Activated CD4-positive, alpha-beta T cell treated with anti-CD3 and anti-CD28 coated beads, Interleukin-2, amount 10 ng/mL, durations not matched to agents 7 days and 5 days (primary cell): ENCODE measurements around the gene TRIM52. TPM values are rescaled to one million over a fixed set of nuclear protein-coding genes. Genes with fewer than 3 reads are reported as not detected.
A peak's percentile ranks its signal among the peaks of the same experiment; 100 is the strongest.

ENCODE experiments used
- CTCF ChIA-PET: fragments of 350-600 bp; sonication (Branson Sonifier 250); formaldehyde crosslinking; loops from one replicate; lab custom pipeline; 2021; ENCODE audit warnings: antibody characterized with exemption; lab: Charles Lee
- POLR2A ChIA-PET: fragments of 350-600 bp; sonication (Branson Sonifier 250); formaldehyde crosslinking; loops from one replicate; lab custom pipeline; 2021; ENCODE audit warnings: antibody characterized with exemption; lab: Charles Lee
- DNase-seq: peaks from one replicate; pipeline ENCODE4 v3.0.0-alpha.2; 2020
- H3K27ac Mint-ChIP-seq: one replicate; pipeline ENCODE4 v1.8.0; 2021; ENCODE audit warnings: mild to moderate bottlenecking, moderate library complexity, mixed read lengths
- H3K27me3 Mint-ChIP-seq: one replicate; pipeline ENCODE4 v1.8.0; 2021; ENCODE audit warnings: mixed read lengths
- H3K36me3 Mint-ChIP-seq: one replicate; pipeline ENCODE4 v1.8.0; 2021; ENCODE audit warnings: low read depth, mixed read lengths
- H3K4me1 Mint-ChIP-seq: one replicate; pipeline ENCODE4 v1.8.0; 2021; ENCODE audit warnings: mixed read lengths
- H3K4me3 Mint-ChIP-seq: one replicate; pipeline ENCODE4 v1.8.0; 2021; ENCODE audit warnings: mild to moderate bottlenecking, moderate library complexity, mixed read lengths
- H3K9me3 Mint-ChIP-seq: one replicate; pipeline ENCODE4 v1.8.0; 2021; ENCODE audit warnings: mixed read lengths
- total RNA-seq, 2 experiments: library from RNA; stranded (reverse); gene quantifications; one replicate each; pipeline ENCODE4 v1.2.3, GENCODE V29; 2021

Gene TRIM52
- total RNA-seq, 2 experiments from 2014 or later = 29.6 to 29.9 TPM

DNA sequence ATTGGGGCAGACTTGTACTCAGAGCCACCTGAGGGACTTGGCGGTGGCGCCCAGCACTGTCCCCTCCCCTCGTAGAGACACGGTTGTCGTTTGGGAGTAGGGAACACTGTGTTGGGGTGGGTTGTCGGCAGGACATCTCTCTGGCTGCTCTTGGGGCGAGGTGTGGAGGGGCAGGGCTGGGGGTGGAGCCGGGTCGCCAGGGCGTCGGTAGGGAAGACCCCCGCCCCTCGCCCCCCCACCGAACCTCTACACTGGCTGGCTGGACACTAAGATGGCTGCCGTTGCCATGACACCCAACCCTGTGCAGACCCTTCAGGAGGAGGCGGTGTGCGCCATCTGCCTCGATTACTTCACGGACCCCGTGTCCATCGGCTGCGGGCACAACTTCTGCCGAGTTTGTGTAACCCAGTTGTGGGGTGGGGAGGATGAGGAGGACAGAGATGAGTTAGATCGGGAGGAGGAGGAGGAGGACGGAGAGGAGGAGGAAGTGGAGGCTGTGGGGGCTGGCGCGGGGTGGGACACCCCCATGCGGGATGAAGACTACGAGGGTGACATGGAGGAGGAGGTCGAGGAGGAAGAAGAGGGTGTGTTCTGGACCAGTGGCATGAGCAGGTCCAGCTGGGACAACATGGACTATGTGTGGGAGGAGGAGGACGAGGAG lies 37.1 kb downstream of the TRIM52 start:
- POLR2A ChIA-PET = interaction anchor here (0.7 to 2.1 kb wide), 4 partner anchors 11 to 40 kb away, joined by 3 to 10 read pairs (median 4); partner anchors contain the start of genes RACK1 and TRIM52
- peaks cover 5% of the 10 kb centered on the region for H3K36me3 Mint-ChIP-seq
- peaks cover 64% of the 10 kb centered on the region for H3K4me1 Mint-ChIP-seq
- CTCF ChIA-PET = interaction anchor here (0.6 to 2.6 kb wide), 6 partner anchors 9 to 51 kb away, joined by 3 to 13 read pairs (median 4); partner anchors contain the start of gene RACK1
- H3K27ac Mint-ChIP-seq = peak overlapping the region; percentile 99
- DNase-seq = peak; percentile 61
- no peaks in the 10 kb centered on the region for H3K9me3 Mint-ChIP-seq
- H3K27me3 Mint-ChIP-seq = peaks cover 5% of the 10 kb centered on the region
- H3K4me3 Mint-ChIP-seq = peak overlapping the region; percentile 97

DNA sequence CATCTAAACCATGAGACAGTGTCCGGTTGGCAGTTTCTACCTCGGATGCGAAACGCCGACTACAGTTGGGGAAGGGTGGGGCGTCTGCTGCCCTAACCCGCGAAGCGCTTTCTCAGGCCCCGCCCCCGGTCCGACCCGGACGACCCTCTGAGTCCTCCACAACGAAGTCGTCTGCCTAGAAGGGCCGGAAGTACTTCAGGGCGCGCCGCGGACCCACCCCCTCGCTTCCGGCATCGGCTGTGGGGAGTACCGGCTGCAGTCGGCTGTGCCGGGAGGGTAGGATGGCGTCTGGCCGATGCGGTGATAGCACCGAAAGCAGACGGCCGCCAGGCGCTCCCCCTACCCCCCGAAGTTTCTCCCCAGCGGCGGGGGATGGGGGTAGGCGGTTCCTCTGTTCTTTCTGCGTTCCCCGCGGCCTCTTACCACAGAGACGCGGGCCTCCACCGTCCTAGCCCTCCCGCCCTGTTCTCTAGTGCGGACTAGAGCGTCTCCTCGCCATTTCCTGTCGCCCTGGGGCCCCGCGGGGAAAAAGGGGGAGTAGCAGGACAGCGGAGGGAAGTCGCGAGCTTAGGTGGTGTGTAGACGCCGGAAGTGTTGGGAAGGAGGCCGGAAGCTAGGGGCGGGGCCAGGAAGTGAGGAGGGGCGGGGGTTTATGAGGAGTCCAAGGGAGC lies 37.8 kb downstream of the TRIM52 start, which contains the start of gene TRIM41:
Gene TRIM41, plus strand, starts transcription at position 224 of the 671 bp plus-strand sequence. CDS start 719 bp downstream, outside the sequence.
- H3K4me3 Mint-ChIP-seq = peak within 1 kb of the TSS; percentile 97
- H3K36me3 Mint-ChIP-seq = peaks cover 5% of the 10 kb centered on the region
- peak; percentile 97 for DNase-seq
- H3K9me3 Mint-ChIP-seq = no peaks in the 10 kb centered on the region
- POLR2A ChIA-PET = interaction anchor here (1.0 to 2.1 kb wide), 3 partner anchors 12 to 38 kb away, joined by 3 to 10 read pairs (median 4); partner anchors contain the start of genes RACK1 and TRIM52
- peak within 1 kb of the TSS; percentile 99 for H3K27ac Mint-ChIP-seq
- H3K4me1 Mint-ChIP-seq = peaks cover 67% of the 10 kb centered on the region
- CTCF ChIA-PET = interaction anchor here (0.6 to 2.6 kb wide), 7 partner anchors 8 to 34 kb away, joined by 3 to 13 read pairs (median 4); partner anchors contain the start of gene RACK1
- peaks cover 5% of the 10 kb centered on the region for H3K27me3 Mint-ChIP-seq

DNA sequence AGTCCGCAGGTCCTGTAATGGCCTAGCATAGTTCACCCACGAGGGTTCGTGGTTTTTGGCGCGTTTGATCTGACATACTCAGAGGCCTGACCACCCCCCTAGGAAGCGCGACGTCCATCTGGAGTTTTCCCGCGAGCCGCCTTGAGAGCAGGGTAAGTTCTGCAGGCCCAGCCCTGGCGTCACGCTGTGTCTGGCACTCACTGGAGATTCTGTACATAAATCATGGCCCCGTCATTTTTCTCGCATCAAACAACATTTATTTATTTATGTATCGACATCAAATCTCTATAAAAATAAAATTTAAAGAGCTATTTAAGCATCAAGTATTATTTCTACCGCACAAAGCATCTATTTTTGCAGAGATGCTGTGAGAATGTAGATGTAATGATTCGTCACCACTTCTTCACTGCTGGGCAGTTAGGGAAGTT lies 38.3 kb downstream of the TRIM52 start:
- H3K27me3 Mint-ChIP-seq = peaks cover 5% of the 10 kb centered on the region
- peak overlapping the region; percentile 99 for H3K27ac Mint-ChIP-seq
- peak overlapping the region; percentile 97 for H3K4me3 Mint-ChIP-seq
- H3K36me3 Mint-ChIP-seq = peaks cover 5% of the 10 kb centered on the region
- no peak for DNase-seq
- no peaks in the 10 kb centered on the region for H3K9me3 Mint-ChIP-seq
- ChIA-PET POLR2A (no interaction called here), CTCF (interaction anchor here (1.1 to 2.6 kb wide), 9 partner anchors 9 to 39 kb away, joined by 3 to 13 read pairs (median 6); partner anchors contain the start of gene RACK1)
- H3K4me1 Mint-ChIP-seq = peaks cover 73% of the 10 kb centered on the region

- H3K9me3 Mint-ChIP-seq = no peaks in the 10 kb centered on the region
- peak overlapping the region; percentile 97 for H3K4me3 Mint-ChIP-seq
- H3K36me3 Mint-ChIP-seq = peaks cover 4% of the 10 kb centered on the region
- peaks cover 77% of the 10 kb centered on the region for H3K4me1 Mint-ChIP-seq
- peak; percentile 92 for DNase-seq
- peak overlapping the region; percentile 99 for H3K27ac Mint-ChIP-seq
- CTCF ChIA-PET = interaction anchor here (1.1 to 2.6 kb wide), 10 partner anchors 9 to 54 kb away, joined by 3 to 13 read pairs (median 5); partner anchors contain the start of gene RACK1
- POLR2A ChIA-PET = no interaction called here
- H3K27me3 Mint-ChIP-seq = peaks cover 5% of the 10 kb centered on the region
These were observed 38.9 kb downstream of the TRIM52 start for GRCh38 chr5:181221792-181222629.

DNA sequence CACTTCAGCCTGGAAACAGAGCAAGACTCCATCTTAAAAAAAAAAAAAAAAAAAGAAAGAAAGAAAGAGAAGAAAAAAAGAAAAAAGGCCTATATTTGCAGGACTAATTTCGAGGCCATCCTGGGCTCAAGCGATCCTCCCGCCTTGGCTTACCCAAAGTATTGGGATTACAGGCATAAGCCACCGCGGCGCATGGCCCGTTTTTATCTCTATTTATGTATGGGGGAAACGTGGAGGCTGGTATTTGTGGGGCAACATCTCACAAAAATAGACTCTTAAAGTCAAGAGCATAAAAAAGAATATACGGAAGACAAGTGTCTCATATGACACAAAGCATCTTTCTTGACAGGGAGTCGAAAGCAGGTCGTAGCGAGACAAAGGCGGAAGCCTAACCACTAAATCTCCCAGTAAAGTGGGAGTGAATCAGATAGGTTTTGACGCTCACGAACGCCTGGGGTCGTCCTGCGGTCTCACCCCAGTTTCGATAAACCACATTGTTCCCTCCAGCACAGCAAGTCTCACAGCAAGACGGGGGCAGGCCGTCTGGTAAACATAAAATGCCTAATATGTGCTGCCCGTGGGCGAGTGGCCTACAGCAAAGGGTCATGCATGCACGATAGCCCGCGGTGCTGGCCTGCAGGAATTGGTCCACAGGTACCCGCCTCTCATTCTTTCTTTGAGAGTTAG lies 39.7 kb downstream of the TRIM52 start:
- CTCF ChIA-PET = interaction anchor here (1.0 to 2.6 kb wide), 7 partner anchors 12 to 53 kb away, joined by 3 to 13 read pairs (median 5); no protein-coding TSS in a partner anchor
- peaks cover 3% of the 10 kb centered on the region for H3K36me3 Mint-ChIP-seq
- peak overlapping the region; percentile 97 for H3K4me3 Mint-ChIP-seq
- peak; percentile 55 for DNase-seq
- H3K4me1 Mint-ChIP-seq = peaks cover 78% of the 10 kb centered on the region
- POLR2A ChIA-PET = no interaction called here
- peaks cover 5% of the 10 kb centered on the region for H3K27me3 Mint-ChIP-seq
- H3K9me3 Mint-ChIP-seq = no peaks in the 10 kb centered on the region
- H3K27ac Mint-ChIP-seq = peak overlapping the region; percentile 99

GRCh38 chr5:181220178-181220515 lies 40.8 kb downstream of the TRIM52 start:
- Mint-ChIP-seq H3K4me3 (no peak overlapping the region), H3K36me3 (peaks cover 3% of the 10 kb centered on the region), H3K27me3 (peaks cover 5% of the 10 kb centered on the region), H3K4me1 (peaks cover 72% of the 10 kb centered on the region), H3K9me3 (no peaks in the 10 kb centered on the region), H3K27ac (peak overlapping the region; percentile 11)
- no peak for DNase-seq
- ChIA-PET CTCF (interaction anchor here (1.0 kb wide), 1 partner anchor 13 kb away, joined by 5 read pairs; no protein-coding TSS in a partner anchor), POLR2A (no interaction called here)

GRCh38 chr5:181219262-181220177 lies 41.4 kb downstream of the TRIM52 start:
- Mint-ChIP-seq H3K27me3 (peaks cover 5% of the 10 kb centered on the region), H3K27ac (peak overlapping the region; percentile 19), H3K9me3 (no peaks in the 10 kb centered on the region), H3K36me3 (peaks cover 3% of the 10 kb centered on the region), H3K4me1 (peaks cover 66% of the 10 kb centered on the region), H3K4me3 (peak overlapping the region; percentile 51)
- POLR2A ChIA-PET = no interaction called here
- CTCF ChIA-PET = no interaction called here
- no peak for DNase-seq

DNA sequence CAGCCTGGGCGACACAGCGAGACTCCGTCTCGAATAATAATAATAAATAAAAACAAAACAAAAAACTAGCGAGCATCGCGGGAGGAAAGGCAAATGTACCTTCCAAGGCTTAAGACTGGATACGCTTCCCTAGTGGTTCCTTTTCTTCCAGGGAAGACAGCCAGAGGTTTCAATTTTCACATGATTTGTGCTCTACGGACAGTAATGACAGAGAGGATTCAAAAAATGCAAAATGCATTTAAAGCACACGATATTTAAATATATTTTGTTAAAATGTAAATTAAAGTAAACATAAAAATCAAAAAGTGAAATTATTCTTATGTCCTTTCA lies 42.2 kb downstream of the TRIM52 start:
- H3K9me3 Mint-ChIP-seq = no peaks in the 10 kb centered on the region
- peaks cover 5% of the 10 kb centered on the region for H3K27me3 Mint-ChIP-seq
- no peak for DNase-seq
- peaks cover 59% of the 10 kb centered on the region for H3K4me1 Mint-ChIP-seq
- peak overlapping the region; percentile 95 for H3K27ac Mint-ChIP-seq
- POLR2A ChIA-PET = no interaction called here
- peak overlapping the region; percentile 80 for H3K4me3 Mint-ChIP-seq
- CTCF ChIA-PET = no interaction called here
- H3K36me3 Mint-ChIP-seq = peaks cover 3% of the 10 kb centered on the region

GRCh38 chr5:181217803-181218062 lies 43.2 kb downstream of the TRIM52 start:
- no peaks in the 10 kb centered on the region for H3K9me3 Mint-ChIP-seq
- peak overlapping the region; percentile 80 for H3K4me3 Mint-ChIP-seq
- ChIA-PET CTCF (interaction anchor here (1.0 to 2.2 kb wide), 4 partner anchors 10 to 33 kb away, joined by 3 to 11 read pairs (median 4); partner anchors contain the start of gene TRIM7), POLR2A (no interaction called here)
- peak overlapping the region; percentile 95 for H3K27ac Mint-ChIP-seq
- peaks cover 57% of the 10 kb centered on the region for H3K4me1 Mint-ChIP-seq
- peak; percentile 43 for DNase-seq
- peaks cover 5% of the 10 kb centered on the region for H3K27me3 Mint-ChIP-seq
- H3K36me3 Mint-ChIP-seq = no peaks in the 10 kb centered on the region

GRCh38 chr5:181217111-181217802 lies 43.7 kb downstream of the TRIM52 start:
- peak; percentile 49 for DNase-seq
- Mint-ChIP-seq H3K4me3 (peak overlapping the region; percentile 80), H3K9me3 (no peaks in the 10 kb centered on the region), H3K27me3 (peaks cover 4% of the 10 kb centered on the region), H3K36me3 (no peaks in the 10 kb centered on the region), H3K4me1 (peaks cover 55% of the 10 kb centered on the region), H3K27ac (peak overlapping the region; percentile 95)
- CTCF ChIA-PET = interaction anchor here (1.0 to 2.2 kb wide), 4 partner anchors 10 to 33 kb away, joined by 3 to 11 read pairs (median 4); partner anchors contain the start of gene TRIM7
- POLR2A ChIA-PET = no interaction called here
